ENCODE measurements around the gene SOX6. TPM values are rescaled to one million over a fixed set of nuclear protein-coding genes. Genes with fewer than 3 reads are reported as not detected.

SOX6 gene
- total RNA-seq, 8 experiments from 2014 or later = 0.92 to 25.7 (median 3.6) TPM

- H3K4me1 ChIP-seq (replicated peaks in 1 of 2) = peaks cover 0 to 3% of the 10 kb centered on the region in 2 donors
- WGBS, 10 experiments = 25 to 100% (median 89%) methylated on average over 1 to 2 of the region's 2 CpGs
- in situ Hi-C loops (cut with MboI; ENCODE audit: low pct_unique_long_range_greater_than_20kb in 2 of 9, low sequenced_read_pairs in 9 of 9, unreplicated experiment in 9 of 9) = no loop called here
- no peak for ATAC-seq (replicated peaks in 6 of 8)
- no peak overlapping the region for H3K4me3 ChIP-seq
- no peak overlapping the region for H3K27ac ChIP-seq
These were observed 173.8 kb downstream of the SOX6 start for GRCh38 chr11:16182553-16182952.

- no peak overlapping the region for H3K4me3 ChIP-seq
- in situ Hi-C loops (cut with MboI; ENCODE audit: low pct_unique_long_range_greater_than_20kb in 2 of 9, low sequenced_read_pairs in 9 of 9, unreplicated experiment in 9 of 9) = no loop called here
- ATAC-seq (replicated peaks in 6 of 8) = no peak
- 0 to 36% (median 25%) methylated on average over 1 of the region's 1 CpG; no CpG with 5 or more reads in 3 of the 10 experiments for WGBS, 10 experiments
- no peak overlapping the region for H3K27ac ChIP-seq
- peaks cover 0 to 3% of the 10 kb centered on the region in 2 donors for H3K4me1 ChIP-seq (replicated peaks in 1 of 2)
These were observed 175.5 kb downstream of the SOX6 start for GRCh38 chr11:16180868-16181267.

- H3K27ac ChIP-seq = no peak overlapping the region
- in situ Hi-C loops (cut with MboI; ENCODE audit: low pct_unique_long_range_greater_than_20kb in 2 of 9, low sequenced_read_pairs in 9 of 9, unreplicated experiment in 9 of 9) = no loop called here
- no peaks in the 10 kb centered on the region for H3K4me1 ChIP-seq (replicated peaks in 1 of 2)
- no peak overlapping the region for H3K4me3 ChIP-seq
- WGBS, 10 experiments = 0 to 86% (median 59%) methylated on average over 1 to 3 of the region's 3 CpGs
- ATAC-seq (replicated peaks in 6 of 8) = no peak
These were observed 176.7 kb downstream of the SOX6 start for GRCh38 chr11:16179676-16180075.

- Histone ChIP-seq H3K4me1 (replicated peaks in 1 of 2) (peaks cover 0 to 2% of the 10 kb centered on the region in 2 donors), H3K27ac (no peak overlapping the region), H3K4me3 (no peak overlapping the region)
- in situ Hi-C loops (cut with MboI; ENCODE audit: low pct_unique_long_range_greater_than_20kb in 2 of 9, low sequenced_read_pairs in 9 of 9, unreplicated experiment in 9 of 9) = no loop called here
- no peak for ATAC-seq (replicated peaks in 6 of 8)
- 88 to 100% (median 100%) methylated on average over 1 of the region's 1 CpG; no CpG with 5 or more reads in 3 of the 10 experiments for WGBS, 10 experiments
These were observed 178.1 kb downstream of the SOX6 start for GRCh38 chr11:16178273-16178672.

- 33 to 100% (median 98%) methylated on average over 1 to 3 of the region's 3 CpGs; no CpG with 5 or more reads in 4 of the 10 experiments for WGBS, 10 experiments
- in situ Hi-C loops (cut with MboI; ENCODE audit: low pct_unique_long_range_greater_than_20kb in 2 of 9, low sequenced_read_pairs in 9 of 9, unreplicated experiment in 9 of 9) = no loop called here
- H3K27ac ChIP-seq = no peak overlapping the region
These were observed 178.7 kb downstream of the SOX6 start for GRCh38 chr11:16177688-16178087.

GRCh38 chr11:16173798-16174197 lies 182.5 kb downstream of the SOX6 start:
- Histone ChIP-seq H3K27ac (no peak overlapping the region), H3K4me3 (no peak overlapping the region), H3K4me1 (replicated peaks in 1 of 2) (peaks cover 13 to 24% of the 10 kb centered on the region in 2 donors)
- in situ Hi-C loops (cut with MboI; ENCODE audit: low pct_unique_long_range_greater_than_20kb in 2 of 9, low sequenced_read_pairs in 9 of 9, unreplicated experiment in 9 of 9) = no loop called here
- ATAC-seq (replicated peaks in 6 of 8) = no peak

More at GRCh38 chr11:16177688-16178087, 178.7 kb downstream of the SOX6 start:
- ATAC-seq (replicated peaks in 6 of 8) = no peak
- Histone ChIP-seq H3K4me1 (replicated peaks in 1 of 2) (peaks cover 0 to 2% of the 10 kb centered on the region in 2 donors), H3K4me3 (no peak overlapping the region)

GRCh38 chr11:16171882-16172281 lies 184.5 kb downstream of the SOX6 start:
- in situ Hi-C loops (cut with MboI; ENCODE audit: low pct_unique_long_range_greater_than_20kb in 2 of 9, low sequenced_read_pairs in 9 of 9, unreplicated experiment in 9 of 9) = no loop called here
- Histone ChIP-seq H3K4me1 (replicated peaks in 1 of 2) (peaks cover 13 to 24% of the 10 kb centered on the region in 2 donors), H3K27ac (no peak overlapping the region), H3K4me3 (no peak overlapping the region)
- no peak for ATAC-seq (replicated peaks in 6 of 8)
- 40 to 100% (median 77%) methylated on average over 1 to 2 of the region's 2 CpGs; no CpG with 5 or more reads in 2 of the 10 experiments for WGBS, 10 experiments

GRCh38 chr11:16169956-16170847 lies 186.1 kb downstream of the SOX6 start:
- WGBS, 10 experiments = 8 to 78% (median 58%) methylated on average over 2 to 6 of the region's 7 CpGs
- in situ Hi-C loops (cut with MboI; ENCODE audit: low pct_unique_long_range_greater_than_20kb in 2 of 9, low sequenced_read_pairs in 9 of 9, unreplicated experiment in 9 of 9) = no loop called here
- H3K4me1 ChIP-seq (replicated peaks in 1 of 2) = peaks cover 13 to 24% of the 10 kb centered on the region in 2 donors
- H3K4me3 ChIP-seq = no peak overlapping the region
- peak overlapping the region in 1 of 2 donors; percentile 27 for H3K27ac ChIP-seq
- peak in 6 of 8 experiments; percentile 22 to 68 (median 64) for ATAC-seq (replicated peaks in 6 of 8)

- ATAC-seq (replicated peaks in 6 of 8) = peak in 1 of 8 experiments; percentile 30
- in situ Hi-C loops (cut with MboI; ENCODE audit: low pct_unique_long_range_greater_than_20kb in 2 of 9, low sequenced_read_pairs in 9 of 9, unreplicated experiment in 9 of 9) = no loop called here
These were observed 186.8 kb downstream of the SOX6 start for GRCh38 chr11:16169541-16169940.

GRCh38 chr11:16167706-16168487 lies 188.4 kb downstream of the SOX6 start:
- peaks cover 13 to 22% of the 10 kb centered on the region in 2 donors for H3K4me1 ChIP-seq (replicated peaks in 1 of 2)
- no peak for ATAC-seq (replicated peaks in 6 of 8)
- H3K4me3 ChIP-seq = no peak overlapping the region
- in situ Hi-C loops (cut with MboI; ENCODE audit: low pct_unique_long_range_greater_than_20kb in 2 of 9, low sequenced_read_pairs in 9 of 9, unreplicated experiment in 9 of 9) = no loop called here
- 48 to 100% (median 93%) methylated on average over 1 to 3 of the region's 3 CpGs for WGBS, 10 experiments
- no peak overlapping the region for H3K27ac ChIP-seq

More at GRCh38 chr11:16169541-16169940, 186.8 kb downstream of the SOX6 start:
- Histone ChIP-seq H3K27ac (peak overlapping the region in 1 of 2 donors; percentile 27), H3K4me3 (no peak overlapping the region), H3K4me1 (replicated peaks in 1 of 2) (peaks cover 13 to 24% of the 10 kb centered on the region in 2 donors)

GRCh38 chr11:16166571-16166970 lies 189.8 kb downstream of the SOX6 start:
- Histone ChIP-seq H3K4me3 (no peak overlapping the region), H3K27ac (no peak overlapping the region), H3K4me1 (replicated peaks in 1 of 2) (peaks cover 13 to 18% of the 10 kb centered on the region in 2 donors)
- 20 to 100% (median 75%) methylated on average over 1 of the region's 1 CpG; no CpG with 5 or more reads in 1 of the 10 experiments for WGBS, 10 experiments
- no peak for ATAC-seq (replicated peaks in 6 of 8)
- in situ Hi-C loops (cut with MboI; ENCODE audit: low pct_unique_long_range_greater_than_20kb in 2 of 9, low sequenced_read_pairs in 9 of 9, unreplicated experiment in 9 of 9) = no loop called here

- H3K4me1 ChIP-seq (replicated peaks in 1 of 2) = peaks cover 0 to 6% of the 10 kb centered on the region in 2 donors
- in situ Hi-C loops (cut with MboI; ENCODE audit: low pct_unique_long_range_greater_than_20kb in 2 of 9, low sequenced_read_pairs in 9 of 9, unreplicated experiment in 9 of 9) = no loop called here
- no peak overlapping the region for H3K27ac ChIP-seq
- H3K4me3 ChIP-seq = no peak overlapping the region
- peak in 1 of 8 experiments; percentile 34 for ATAC-seq (replicated peaks in 6 of 8)
- 17 to 100% (median 82%) methylated on average over 1 of the region's 1 CpG; no CpG with 5 or more reads in 3 of the 10 experiments for WGBS, 10 experiments
These were observed 196.2 kb downstream of the SOX6 start for GRCh38 chr11:16160146-16160545.

GRCh38 chr11:16158426-16158994 lies 197.8 kb downstream of the SOX6 start:
- Histone ChIP-seq H3K4me1 (replicated peaks in 1 of 2) (peaks cover 0 to 6% of the 10 kb centered on the region in 2 donors), H3K27ac (no peak overlapping the region), H3K4me3 (no peak overlapping the region)
- ATAC-seq (replicated peaks in 6 of 8) = no peak
- in situ Hi-C loops (cut with MboI; ENCODE audit: low pct_unique_long_range_greater_than_20kb in 2 of 9, low sequenced_read_pairs in 9 of 9, unreplicated experiment in 9 of 9) = no loop called here

Data from motor neuron (in vitro differentiated cells).